HEK293 (cell line): ENCODE measurements around the gene RASEF.
A peak's percentile ranks its signal among the peaks of the same experiment; 100 is the strongest.

Experiments used
- CTCF ChIA-PET: fragments of 350-600 bp; formaldehyde crosslinking; extraction: SDS; loops from one replicate; lab custom pipeline; 2021; ENCODE audit warnings: antibody characterized with exemption; lab: Yijun Ruan, JAX
- POLR2A ChIA-PET: fragments of 300-600 bp; formaldehyde crosslinking; extraction: SDS; loops from one replicate; lab custom pipeline; 2020; ENCODE audit warnings: antibody characterized with exemption, inconsistent platforms; lab: Yijun Ruan, JAX
- H3K27ac ChIP-seq: fragments of 200-500 bp; sonication (Bioruptor generic); 2 replicates; pipeline ENCODE4 v1.5.1; 2014; ENCODE audit warnings: low read depth, low read length, control low read depth, inconsistent platforms; ENCODE audit errors: extremely low read depth
- H3K36me3 ChIP-seq, 2 experiments: fragments of 200-500 bp in 1 of 2; sonication (Bioruptor generic) in 1 of 2; 1 replicate in 1 of 2; 2 replicates in 1 of 2; pipeline ENCODE4 v1.5.1; 2014 to 2017; ENCODE audit warnings: inconsistent platforms in 2 of 2, low read length in 2 of 2; ENCODE audit not compliant: control insufficient read depth in 2 of 2, insufficient read depth in 1 of 2
- H3K4me1 ChIP-seq: fragments of 200-500 bp; sonication (Bioruptor generic); 2 replicates; pipeline ENCODE4 v1.5.1; 2014; ENCODE audit warnings: mild to moderate bottlenecking, low read length, inconsistent platforms; ENCODE audit not compliant: control insufficient read depth, insufficient read depth
- H3K4me3 ChIP-seq: 2 replicates; pipeline ENCODE4 v1.5.1; 2011; ENCODE audit warnings: low read depth, mild to moderate bottlenecking, control low read depth, low read length, moderate library complexity
- H3K9me3 ChIP-seq: fragments of 200-500 bp; sonication (Bioruptor generic); 2 replicates; pipeline ENCODE4 v1.5.1; 2014; ENCODE audit warnings: low read depth, low read length, inconsistent platforms; ENCODE audit not compliant: control insufficient read depth, insufficient read depth
- EGR2 ChIP-seq: fragments of 450-650 bp; formaldehyde crosslinking; IDR thresholded peaks from 2 replicates; pipeline ENCODE4 v1.5.1; 2016; ENCODE audit warnings: low read depth, missing biosample characterization, missing genetic modification characterization
- PRDM2 ChIP-seq: fragments of 450-650 bp; formaldehyde crosslinking; IDR thresholded peaks from 2 replicates; pipeline ENCODE4 v1.5.1; 2016; ENCODE audit warnings: missing biosample characterization, missing genetic modification characterization, borderline replicate concordance
- PRDM4 ChIP-seq: fragments of 450-650 bp; formaldehyde crosslinking; IDR thresholded peaks from 2 replicates; pipeline ENCODE4 v1.5.1; 2017; ENCODE audit warnings: missing biosample characterization, missing genetic modification characterization
- WT1 ChIP-seq: fragments of 450-650 bp; formaldehyde crosslinking; IDR thresholded peaks from 2 replicates; pipeline ENCODE4 v1.5.1; 2016; ENCODE audit warnings: missing biosample characterization, missing genetic modification characterization
- ZNF148 ChIP-seq: fragments of 450-650 bp; formaldehyde crosslinking; IDR thresholded peaks from 2 replicates; pipeline ENCODE4 v1.5.0; 2017; ENCODE audit warnings: missing biosample characterization, missing genetic modification characterization, borderline replicate concordance
- ZNF202 ChIP-seq: fragments of 450-650 bp; formaldehyde crosslinking; IDR thresholded peaks from 2 replicates; pipeline ENCODE4 v1.5.1; 2016; ENCODE audit warnings: missing biosample characterization, missing genetic modification characterization, borderline replicate concordance
- ZNF302 ChIP-seq: fragments of 450-650 bp; formaldehyde crosslinking; IDR thresholded peaks from 2 replicates; pipeline ENCODE4 v1.5.1; 2016; ENCODE audit warnings: missing biosample characterization, missing genetic modification characterization, low read depth
- ZNF335 ChIP-seq: fragments of 450-650 bp; formaldehyde crosslinking; conservative IDR thresholded peaks from 2 replicates; pipeline ENCODE4 v1.5.1; 2016; ENCODE audit warnings: missing biosample characterization, missing genetic modification characterization
- ZNF473 ChIP-seq: fragments of 450-650 bp; formaldehyde crosslinking; IDR thresholded peaks from 2 replicates; pipeline ENCODE4 v1.5.1; 2017; ENCODE audit warnings: missing biosample characterization, missing genetic modification characterization
- ZNF513 ChIP-seq: fragments of 450-650 bp; IDR thresholded peaks from 2 replicates; pipeline ENCODE4 v1.5.1; 2018; ENCODE audit warnings: missing biosample characterization, missing genetic modification characterization
- ZNF600 ChIP-seq: fragments of 450-650 bp; formaldehyde crosslinking; IDR thresholded peaks from 2 replicates; pipeline ENCODE4 v1.5.1; 2016; ENCODE audit warnings: missing biosample characterization, missing genetic modification characterization
- ZNF658 ChIP-seq: fragments of 450-650 bp; formaldehyde crosslinking; IDR thresholded peaks from 2 replicates; pipeline ENCODE4; 2016; ENCODE audit warnings: missing biosample characterization, missing genetic modification characterization
- ZNF701 ChIP-seq: fragments of 450-650 bp; formaldehyde crosslinking; IDR thresholded peaks from 2 replicates; pipeline ENCODE4 v1.5.1; 2016; ENCODE audit warnings: missing biosample characterization, missing genetic modification characterization
- ZNF704 ChIP-seq: fragments of 450-650 bp; formaldehyde crosslinking; IDR thresholded peaks from 2 replicates; pipeline ENCODE4 v1.5.1; 2016; ENCODE audit warnings: missing biosample characterization, missing genetic modification characterization
- ZSCAN16 ChIP-seq: fragments of 450-650 bp; formaldehyde crosslinking; IDR thresholded peaks from 2 replicates; pipeline ENCODE4 v1.5.1; 2016; ENCODE audit warnings: missing biosample characterization, missing genetic modification characterization

The RASEF gene

GRCh38 chr9:82987370-82988189, 75.4 kb downstream of the RASEF start (continued):
- TF ChIP-seq ZNF701 (tag by site-specific recombination) (no peak), PRDM2 (no peak), ZNF335 (tag by site-specific recombination) (no peak), ZNF658 (tag by site-specific recombination) (no peak), ZNF513 (tag by site-specific recombination) (no peak), ZNF302 (tag by site-specific recombination) (no peak), ZNF600 (tag by site-specific recombination) (no peak), PRDM4 (tag by site-specific recombination) (no peak)
- TF ChIP-seq, all 188 proteins: peak for 0

- Histone ChIP-seq H3K4me3 (no peak overlapping the region), H3K4me1 (no peaks in the 10 kb centered on the region), H3K27ac (no peak overlapping the region), H3K9me3 (no peaks in the 10 kb centered on the region), H3K36me3 (peaks cover 0 to 34% of the 10 kb centered on the region in 2 experiments; a peak in 1 of 3 replicates)
- POLR2A ChIA-PET = no interaction called here
- CTCF ChIA-PET = interaction anchor here (0.7 to 0.9 kb wide), 2 partner anchors 210 to 449 kb away, joined by 3 to 4 read pairs; no protein-coding TSS in a partner anchor
- TF ChIP-seq EGR2 (tag by site-specific recombination) = no peak
- TF ChIP-seq ZSCAN16 (tag by site-specific recombination) = no peak
- TF ChIP-seq ZNF473 = no peak
- TF ChIP-seq WT1 (tag by site-specific recombination) = peak; percentile 41; the same call in 1 of the 2 replicates
- TF ChIP-seq ZNF704 (tag by site-specific recombination) = no peak
- no peak for TF ChIP-seq ZNF148 (tag by site-specific recombination)
- no peak for TF ChIP-seq ZNF202 (tag by site-specific recombination)
Measured at GRCh38 chr9:82981552-82981951, 81.4 kb downstream of the RASEF start.
